HFF-Myc (cell line): Measurements from ENCODE around the gene MBNL2.

Experiments
- DNase-seq: peaks from one replicate; pipeline ENCODE4 v3.0.0-alpha.2; 2011; ENCODE audit warnings: low read depth; ENCODE audit errors: extremely low read depth
- H3K4me3 ChIP-seq: replicated peaks from 2 replicates; pipeline ENCODE4 v1.5.1; 2011; ENCODE audit warnings: low read depth, mild to moderate bottlenecking, control low read depth, low read length
- TF ChIP-seq, protein P1 (sequence below): IDR thresholded peaks from 2 replicates; pipeline ENCODE4 v1.5.1; 2012; ENCODE audit warnings: mild to moderate bottlenecking, low read depth, low read length, control low read depth; ENCODE audit errors: missing control alignments

The MBNL2 gene

DNA sequence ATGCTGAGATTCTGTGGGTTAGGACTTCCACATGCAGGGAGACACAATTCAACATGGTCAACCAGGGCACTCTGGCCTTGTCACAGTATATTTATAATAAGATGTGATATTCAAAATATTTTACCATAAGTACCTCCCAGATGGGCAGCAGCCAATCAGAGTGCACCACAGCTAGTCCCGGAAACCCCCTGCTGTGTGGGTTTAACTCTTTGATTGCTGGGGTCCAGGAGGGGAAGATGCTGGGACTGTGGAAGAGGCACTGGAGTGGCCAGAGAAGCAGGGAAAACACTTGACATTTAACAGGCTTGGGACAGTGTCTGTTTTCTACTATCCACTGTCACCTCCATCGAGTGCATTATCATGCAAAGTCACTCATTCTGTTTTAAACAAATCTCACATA lies 99.0 kb downstream of the MBNL2 start:
- H3K4me3 ChIP-seq = no peak overlapping the region
- DNase-seq = no peak
- TF ChIP-seq, protein P1, sequence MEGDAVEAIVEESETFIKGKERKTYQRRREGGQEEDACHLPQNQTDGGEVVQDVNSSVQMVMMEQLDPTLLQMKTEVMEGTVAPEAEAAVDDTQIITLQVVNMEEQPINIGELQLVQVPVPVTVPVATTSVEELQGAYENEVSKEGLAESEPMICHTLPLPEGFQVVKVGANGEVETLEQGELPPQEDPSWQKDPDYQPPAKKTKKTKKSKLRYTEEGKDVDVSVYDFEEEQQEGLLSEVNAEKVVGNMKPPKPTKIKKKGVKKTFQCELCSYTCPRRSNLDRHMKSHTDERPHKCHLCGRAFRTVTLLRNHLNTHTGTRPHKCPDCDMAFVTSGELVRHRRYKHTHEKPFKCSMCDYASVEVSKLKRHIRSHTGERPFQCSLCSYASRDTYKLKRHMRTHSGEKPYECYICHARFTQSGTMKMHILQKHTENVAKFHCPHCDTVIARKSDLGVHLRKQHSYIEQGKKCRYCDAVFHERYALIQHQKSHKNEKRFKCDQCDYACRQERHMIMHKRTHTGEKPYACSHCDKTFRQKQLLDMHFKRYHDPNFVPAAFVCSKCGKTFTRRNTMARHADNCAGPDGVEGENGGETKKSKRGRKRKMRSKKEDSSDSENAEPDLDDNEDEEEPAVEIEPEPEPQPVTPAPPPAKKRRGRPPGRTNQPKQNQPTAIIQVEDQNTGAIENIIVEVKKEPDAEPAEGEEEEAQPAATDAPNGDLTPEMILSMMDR = no peak

DNA sequence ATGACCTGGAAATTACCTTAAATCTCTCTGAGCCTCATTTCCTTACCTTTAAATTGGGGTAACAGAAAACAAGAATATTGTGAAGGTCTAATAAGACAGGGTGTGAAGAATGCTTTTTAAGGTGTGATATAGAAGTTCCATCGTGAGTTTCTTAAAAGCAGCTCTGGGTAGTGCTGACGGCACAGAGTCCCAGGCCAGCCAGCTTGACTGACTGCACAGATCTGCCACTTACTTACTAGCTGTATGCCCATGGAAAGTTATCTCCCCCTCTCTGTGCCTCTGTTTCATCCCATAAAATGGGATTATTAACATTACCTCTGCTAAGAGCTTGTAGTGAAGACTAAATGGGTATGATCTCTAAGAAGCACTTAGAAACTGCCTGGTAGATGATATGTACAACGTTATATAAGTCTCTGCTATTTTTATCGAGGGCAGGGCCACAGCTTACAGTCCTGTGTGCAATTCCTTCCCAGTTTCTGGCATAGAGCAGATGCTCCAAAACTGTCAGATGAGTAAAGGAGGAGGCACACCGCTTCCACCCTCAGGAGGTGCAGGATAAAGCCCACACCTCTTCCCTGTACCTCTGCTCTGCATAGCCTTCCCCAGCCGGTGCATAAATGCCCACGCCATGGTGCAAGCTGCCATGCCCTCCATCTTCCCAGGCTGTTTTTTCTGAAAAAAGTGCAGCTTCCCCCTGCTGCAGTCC lies 99.6 kb downstream of the MBNL2 start:
- DNase-seq = no peak
- TF ChIP-seq, protein P1 = no peak
- H3K4me3 ChIP-seq = no peak overlapping the region

DNA sequence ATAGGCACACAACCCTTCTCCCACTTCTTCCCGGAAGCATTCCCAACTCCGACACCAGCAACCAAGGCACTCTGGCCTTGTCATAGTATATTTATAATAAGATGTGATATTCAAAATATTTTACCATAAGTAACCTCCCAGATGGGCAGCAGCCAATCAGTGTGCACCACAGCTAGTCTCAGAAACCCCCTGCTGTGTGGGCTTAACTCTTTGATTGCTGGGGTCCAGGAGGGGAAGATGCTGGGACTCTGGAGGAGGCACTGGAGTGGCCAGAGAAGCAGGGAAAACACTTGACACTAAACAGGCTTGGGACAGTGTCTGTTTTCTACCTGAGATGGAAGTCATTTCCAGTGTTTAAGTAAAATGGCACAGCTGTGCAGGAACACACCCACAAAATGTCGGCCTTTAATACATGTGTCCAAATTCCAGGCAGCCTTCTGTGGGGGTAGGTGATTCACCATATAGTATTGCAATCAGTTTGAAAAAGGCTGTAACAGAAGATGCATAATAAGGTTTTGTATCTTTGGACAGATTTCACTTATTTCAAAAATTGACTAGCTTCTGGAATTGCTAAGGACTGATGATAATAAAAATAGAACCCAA lies 100.7 kb downstream of the MBNL2 start:
- no peak overlapping the region for H3K4me3 ChIP-seq
- TF ChIP-seq, protein P1 = no peak
- DNase-seq = no peak

DNA sequence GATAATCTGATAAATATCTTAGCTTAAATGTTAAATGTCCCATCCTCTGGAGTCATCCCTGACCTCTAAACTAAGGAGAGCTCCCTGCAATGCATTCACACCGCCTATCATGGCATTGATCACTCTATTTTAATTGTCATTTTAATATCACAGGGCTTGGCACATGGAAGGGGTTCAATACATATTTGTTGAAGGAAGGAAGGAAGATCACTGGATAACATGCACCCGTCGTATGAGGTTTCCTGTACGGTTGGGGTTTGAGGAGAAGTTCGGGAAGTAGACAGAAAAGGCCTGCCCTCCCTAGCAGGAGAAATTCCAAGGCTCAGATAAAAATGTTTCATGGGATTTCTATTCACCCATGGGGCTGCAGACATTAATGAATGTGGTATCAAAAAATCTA lies 102.0 kb downstream of the MBNL2 start:
- TF ChIP-seq, protein P1 = no peak
- no peak for DNase-seq
- H3K4me3 ChIP-seq = no peak overlapping the region

DNA sequence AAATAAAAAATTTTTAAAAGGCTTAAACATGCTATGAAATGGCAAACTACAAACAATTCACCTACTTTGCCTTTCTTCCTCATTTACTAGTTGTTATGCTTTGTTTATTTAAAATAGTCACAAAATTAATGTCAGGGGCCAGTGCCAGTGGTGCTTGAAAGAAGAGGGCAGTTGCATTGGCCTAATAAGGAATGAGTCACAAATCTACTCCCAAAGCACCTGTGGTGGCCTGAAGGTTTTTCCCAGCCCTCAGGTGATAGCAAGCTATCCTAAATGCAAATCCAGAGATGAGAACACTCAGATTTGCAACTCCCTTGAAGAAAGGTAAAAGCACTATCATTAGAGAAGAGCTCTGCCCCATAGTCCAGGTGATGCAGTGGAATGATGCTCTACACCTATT lies 103.6 kb downstream of the MBNL2 start:
- no peak for DNase-seq
- no peak overlapping the region for H3K4me3 ChIP-seq
- TF ChIP-seq, protein P1 = no peak

DNA sequence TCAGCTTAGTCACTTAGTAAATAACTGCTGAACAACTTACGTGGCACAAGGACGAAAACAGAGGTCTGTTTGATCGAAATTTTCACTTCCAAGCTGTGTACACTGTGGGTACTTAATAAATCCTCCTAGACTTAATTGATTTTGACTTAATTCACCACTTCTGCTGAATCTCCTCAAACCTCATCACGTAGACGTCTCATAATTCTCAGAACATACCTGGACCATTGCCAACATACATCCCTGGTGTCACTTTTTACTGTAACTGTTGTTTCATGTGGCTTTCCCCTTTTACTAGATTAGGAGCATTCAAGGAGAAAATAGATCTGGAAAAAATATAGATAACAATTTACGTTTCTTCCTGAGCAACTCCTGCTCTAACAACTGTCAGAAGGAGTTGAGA lies 105.0 kb downstream of the MBNL2 start:
- no peak for DNase-seq
- TF ChIP-seq, protein P1 = no peak
- H3K4me3 ChIP-seq = no peak overlapping the region
